Measurements from ENCODE around the gene PEAK1. TPM values are rescaled to one million over a fixed set of nuclear protein-coding genes. Genes with fewer than 3 reads are reported as not detected.

Gene PEAK1
- total and polyA plus RNA-seq, 2 experiments from 2014 or later = 7.8 to 34.1 TPM

DNA sequence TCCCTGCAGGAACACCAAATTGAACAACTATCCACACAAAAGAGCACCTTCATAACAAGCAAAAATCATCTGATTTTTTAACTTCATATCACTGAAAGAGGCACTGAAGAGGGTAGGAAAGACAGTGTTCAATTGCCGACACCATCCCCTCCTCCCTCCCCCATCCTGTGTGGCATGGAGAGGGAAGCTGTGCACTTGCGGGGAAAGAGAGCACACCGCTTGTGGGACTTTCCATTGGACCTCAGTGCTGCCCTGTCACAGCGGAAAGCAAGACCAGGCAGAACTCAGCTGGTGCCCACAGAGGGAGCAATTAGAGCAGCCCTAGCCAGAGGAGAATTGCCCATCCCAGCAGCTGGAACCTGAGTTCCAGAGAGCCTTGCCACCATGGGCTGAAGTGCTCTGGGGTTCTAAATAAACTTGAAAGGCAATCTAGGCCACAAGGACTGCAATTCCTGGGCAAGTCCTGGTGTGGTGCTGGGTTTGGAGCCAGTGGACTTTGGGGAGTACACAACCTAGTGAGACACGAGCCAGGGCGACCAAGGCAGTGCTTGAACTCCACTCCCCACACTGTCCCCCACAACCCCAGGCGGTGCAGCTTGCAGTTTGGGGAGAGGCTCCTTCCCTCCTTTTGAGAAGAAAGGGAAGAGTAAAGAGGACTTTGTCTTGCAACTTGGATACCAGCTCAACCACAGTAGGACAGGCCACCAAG, 27.0 kb downstream of the PEAK1 start (continued):
- TF ChIP-seq, protein P1, sequence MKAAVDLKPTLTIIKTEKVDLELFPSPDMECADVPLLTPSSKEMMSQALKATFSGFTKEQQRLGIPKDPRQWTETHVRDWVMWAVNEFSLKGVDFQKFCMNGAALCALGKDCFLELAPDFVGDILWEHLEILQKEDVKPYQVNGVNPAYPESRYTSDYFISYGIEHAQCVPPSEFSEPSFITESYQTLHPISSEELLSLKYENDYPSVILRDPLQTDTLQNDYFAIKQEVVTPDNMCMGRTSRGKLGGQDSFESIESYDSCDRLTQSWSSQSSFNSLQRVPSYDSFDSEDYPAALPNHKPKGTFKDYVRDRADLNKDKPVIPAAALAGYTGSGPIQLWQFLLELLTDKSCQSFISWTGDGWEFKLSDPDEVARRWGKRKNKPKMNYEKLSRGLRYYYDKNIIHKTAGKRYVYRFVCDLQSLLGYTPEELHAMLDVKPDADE (IDR thresholded peaks at IDR 0.05) = no peak
- TF ChIP-seq ZNF114 (CRISPR knock-in tag; IDR thresholded peaks at IDR 0.05) (no peak), NANOG (IDR thresholded peaks at IDR 0.05; ENCODE audit: borderline replicate concordance) (no peak), JUNB (IDR thresholded peaks at IDR 0.05; ENCODE audit: unreplicated experiment) (no peak), EZH2 (IDR thresholded peaks at IDR 0.05; ENCODE audit: low read depth, unreplicated experiment) (no peak), EZH2phosphoT487 (IDR thresholded peaks at IDR 0.05; ENCODE audit: unreplicated experiment) (no peak), CREB1 (CRISPR knock-in tag; IDR thresholded peaks at IDR 0.05; ENCODE audit: low read depth) (no peak)
- TF ChIP-seq, protein P2, sequence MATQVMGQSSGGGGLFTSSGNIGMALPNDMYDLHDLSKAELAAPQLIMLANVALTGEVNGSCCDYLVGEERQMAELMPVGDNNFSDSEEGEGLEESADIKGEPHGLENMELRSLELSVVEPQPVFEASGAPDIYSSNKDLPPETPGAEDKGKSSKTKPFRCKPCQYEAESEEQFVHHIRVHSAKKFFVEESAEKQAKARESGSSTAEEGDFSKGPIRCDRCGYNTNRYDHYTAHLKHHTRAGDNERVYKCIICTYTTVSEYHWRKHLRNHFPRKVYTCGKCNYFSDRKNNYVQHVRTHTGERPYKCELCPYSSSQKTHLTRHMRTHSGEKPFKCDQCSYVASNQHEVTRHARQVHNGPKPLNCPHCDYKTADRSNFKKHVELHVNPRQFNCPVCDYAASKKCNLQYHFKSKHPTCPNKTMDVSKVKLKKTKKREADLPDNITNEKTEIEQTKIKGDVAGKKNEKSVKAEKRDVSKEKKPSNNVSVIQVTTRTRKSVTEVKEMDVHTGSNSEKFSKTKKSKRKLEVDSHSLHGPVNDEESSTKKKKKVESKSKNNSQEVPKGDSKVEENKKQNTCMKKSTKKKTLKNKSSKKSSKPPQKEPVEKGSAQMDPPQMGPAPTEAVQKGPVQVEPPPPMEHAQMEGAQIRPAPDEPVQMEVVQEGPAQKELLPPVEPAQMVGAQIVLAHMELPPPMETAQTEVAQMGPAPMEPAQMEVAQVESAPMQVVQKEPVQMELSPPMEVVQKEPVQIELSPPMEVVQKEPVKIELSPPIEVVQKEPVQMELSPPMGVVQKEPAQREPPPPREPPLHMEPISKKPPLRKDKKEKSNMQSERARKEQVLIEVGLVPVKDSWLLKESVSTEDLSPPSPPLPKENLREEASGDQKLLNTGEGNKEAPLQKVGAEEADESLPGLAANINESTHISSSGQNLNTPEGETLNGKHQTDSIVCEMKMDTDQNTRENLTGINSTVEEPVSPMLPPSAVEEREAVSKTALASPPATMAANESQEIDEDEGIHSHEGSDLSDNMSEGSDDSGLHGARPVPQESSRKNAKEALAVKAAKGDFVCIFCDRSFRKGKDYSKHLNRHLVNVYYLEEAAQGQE (IDR thresholded peaks at IDR 0.05; ENCODE audit: unreplicated experiment) = no peak
- TF ChIP-seq, protein P3, sequence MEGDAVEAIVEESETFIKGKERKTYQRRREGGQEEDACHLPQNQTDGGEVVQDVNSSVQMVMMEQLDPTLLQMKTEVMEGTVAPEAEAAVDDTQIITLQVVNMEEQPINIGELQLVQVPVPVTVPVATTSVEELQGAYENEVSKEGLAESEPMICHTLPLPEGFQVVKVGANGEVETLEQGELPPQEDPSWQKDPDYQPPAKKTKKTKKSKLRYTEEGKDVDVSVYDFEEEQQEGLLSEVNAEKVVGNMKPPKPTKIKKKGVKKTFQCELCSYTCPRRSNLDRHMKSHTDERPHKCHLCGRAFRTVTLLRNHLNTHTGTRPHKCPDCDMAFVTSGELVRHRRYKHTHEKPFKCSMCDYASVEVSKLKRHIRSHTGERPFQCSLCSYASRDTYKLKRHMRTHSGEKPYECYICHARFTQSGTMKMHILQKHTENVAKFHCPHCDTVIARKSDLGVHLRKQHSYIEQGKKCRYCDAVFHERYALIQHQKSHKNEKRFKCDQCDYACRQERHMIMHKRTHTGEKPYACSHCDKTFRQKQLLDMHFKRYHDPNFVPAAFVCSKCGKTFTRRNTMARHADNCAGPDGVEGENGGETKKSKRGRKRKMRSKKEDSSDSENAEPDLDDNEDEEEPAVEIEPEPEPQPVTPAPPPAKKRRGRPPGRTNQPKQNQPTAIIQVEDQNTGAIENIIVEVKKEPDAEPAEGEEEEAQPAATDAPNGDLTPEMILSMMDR (conservative IDR thresholded peaks at IDR 0.05; ENCODE audit: low read depth in 2 of 2) = no peak

DNA sequence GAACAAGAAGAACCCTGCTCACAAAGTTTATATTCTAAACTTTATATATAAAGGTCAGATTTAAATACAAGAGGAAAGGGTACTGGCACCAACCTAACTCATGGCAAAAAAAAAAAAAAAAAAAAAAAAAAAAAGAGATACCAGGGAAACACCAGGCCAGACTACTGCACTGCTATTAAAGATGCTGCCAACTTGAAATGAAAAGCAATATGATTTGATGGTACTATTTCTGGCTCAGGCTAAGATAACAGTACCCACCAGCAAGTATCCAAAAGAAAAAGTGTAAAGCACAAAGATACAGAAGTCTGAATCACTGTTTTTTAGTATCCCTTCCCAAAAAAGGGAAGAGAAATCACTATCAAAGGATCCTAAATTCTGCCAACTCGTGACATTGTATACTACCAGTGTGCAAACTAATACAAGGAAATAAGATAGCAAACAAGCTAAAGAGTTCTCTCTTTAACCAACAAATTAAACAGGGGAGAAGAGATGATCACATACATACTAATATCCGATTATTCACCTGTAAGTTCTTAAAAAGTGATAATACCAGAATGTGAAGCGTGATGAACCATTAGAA, 28.4 kb downstream of the PEAK1 start:
- no peaks in the 10 kb centered on the region for H3K9me2 ChIP-seq (ENCODE audit: insufficient read depth)
- H3K4me2 ChIP-seq = no peak overlapping the region
- no peaks in the 10 kb centered on the region for H3K36me3 ChIP-seq (ENCODE audit: insufficient read depth)
- H3K36me3 Mint-ChIP-seq (ENCODE audit: low read depth) = peaks cover 8% of the 10 kb centered on the region; the same call in 2 of the 3 replicates
- H3K27me3 Mint-ChIP-seq (ENCODE audit: insufficient read depth, low read depth, poor library complexity) = peaks cover under 1% of the 10 kb centered on the region
- ATAC-seq (no peak), DNase-seq (ENCODE audit: low spot score) (no peak)
- H3F3A ChIP-seq (replicated peaks; ENCODE audit: low read depth) = no peaks in the 10 kb centered on the region
- H2AFZ ChIP-seq = no peak overlapping the region
- no peak overlapping the region for H3K4me3 ChIP-seq
- peaks cover 12% of the 10 kb centered on the region for H3K4me1 Mint-ChIP-seq
- no peak overlapping the region for H3K4me3 Mint-ChIP-seq
- no peak overlapping the region for H3K27ac ChIP-seq (ENCODE audit: low read depth)
- peaks cover 86% of the 10 kb centered on the region for H3K79me2 ChIP-seq (replicated peaks; ENCODE audit: insufficient read depth)
- H3K4me1 ChIP-seq (ENCODE audit: insufficient read depth) = no peaks in the 10 kb centered on the region
- H3K27me3 ChIP-seq (ENCODE audit: insufficient read depth) = no peaks in the 10 kb centered on the region
- H3K9me3 Mint-ChIP-seq = peaks cover 9% of the 10 kb centered on the region
- peaks cover 10% of the 10 kb centered on the region for H4K20me1 ChIP-seq (replicated peaks; ENCODE audit: insufficient read depth)
- H3K27ac Mint-ChIP-seq = no peak overlapping the region
- TF ChIP-seq ZNF331 (CRISPR knock-in tag; IDR thresholded peaks at IDR 0.05; ENCODE audit: low read depth) (no peak), EZH2phosphoT487 (IDR thresholded peaks at IDR 0.05; ENCODE audit: unreplicated experiment) (no peak)
- TF ChIP-seq, protein P4, sequence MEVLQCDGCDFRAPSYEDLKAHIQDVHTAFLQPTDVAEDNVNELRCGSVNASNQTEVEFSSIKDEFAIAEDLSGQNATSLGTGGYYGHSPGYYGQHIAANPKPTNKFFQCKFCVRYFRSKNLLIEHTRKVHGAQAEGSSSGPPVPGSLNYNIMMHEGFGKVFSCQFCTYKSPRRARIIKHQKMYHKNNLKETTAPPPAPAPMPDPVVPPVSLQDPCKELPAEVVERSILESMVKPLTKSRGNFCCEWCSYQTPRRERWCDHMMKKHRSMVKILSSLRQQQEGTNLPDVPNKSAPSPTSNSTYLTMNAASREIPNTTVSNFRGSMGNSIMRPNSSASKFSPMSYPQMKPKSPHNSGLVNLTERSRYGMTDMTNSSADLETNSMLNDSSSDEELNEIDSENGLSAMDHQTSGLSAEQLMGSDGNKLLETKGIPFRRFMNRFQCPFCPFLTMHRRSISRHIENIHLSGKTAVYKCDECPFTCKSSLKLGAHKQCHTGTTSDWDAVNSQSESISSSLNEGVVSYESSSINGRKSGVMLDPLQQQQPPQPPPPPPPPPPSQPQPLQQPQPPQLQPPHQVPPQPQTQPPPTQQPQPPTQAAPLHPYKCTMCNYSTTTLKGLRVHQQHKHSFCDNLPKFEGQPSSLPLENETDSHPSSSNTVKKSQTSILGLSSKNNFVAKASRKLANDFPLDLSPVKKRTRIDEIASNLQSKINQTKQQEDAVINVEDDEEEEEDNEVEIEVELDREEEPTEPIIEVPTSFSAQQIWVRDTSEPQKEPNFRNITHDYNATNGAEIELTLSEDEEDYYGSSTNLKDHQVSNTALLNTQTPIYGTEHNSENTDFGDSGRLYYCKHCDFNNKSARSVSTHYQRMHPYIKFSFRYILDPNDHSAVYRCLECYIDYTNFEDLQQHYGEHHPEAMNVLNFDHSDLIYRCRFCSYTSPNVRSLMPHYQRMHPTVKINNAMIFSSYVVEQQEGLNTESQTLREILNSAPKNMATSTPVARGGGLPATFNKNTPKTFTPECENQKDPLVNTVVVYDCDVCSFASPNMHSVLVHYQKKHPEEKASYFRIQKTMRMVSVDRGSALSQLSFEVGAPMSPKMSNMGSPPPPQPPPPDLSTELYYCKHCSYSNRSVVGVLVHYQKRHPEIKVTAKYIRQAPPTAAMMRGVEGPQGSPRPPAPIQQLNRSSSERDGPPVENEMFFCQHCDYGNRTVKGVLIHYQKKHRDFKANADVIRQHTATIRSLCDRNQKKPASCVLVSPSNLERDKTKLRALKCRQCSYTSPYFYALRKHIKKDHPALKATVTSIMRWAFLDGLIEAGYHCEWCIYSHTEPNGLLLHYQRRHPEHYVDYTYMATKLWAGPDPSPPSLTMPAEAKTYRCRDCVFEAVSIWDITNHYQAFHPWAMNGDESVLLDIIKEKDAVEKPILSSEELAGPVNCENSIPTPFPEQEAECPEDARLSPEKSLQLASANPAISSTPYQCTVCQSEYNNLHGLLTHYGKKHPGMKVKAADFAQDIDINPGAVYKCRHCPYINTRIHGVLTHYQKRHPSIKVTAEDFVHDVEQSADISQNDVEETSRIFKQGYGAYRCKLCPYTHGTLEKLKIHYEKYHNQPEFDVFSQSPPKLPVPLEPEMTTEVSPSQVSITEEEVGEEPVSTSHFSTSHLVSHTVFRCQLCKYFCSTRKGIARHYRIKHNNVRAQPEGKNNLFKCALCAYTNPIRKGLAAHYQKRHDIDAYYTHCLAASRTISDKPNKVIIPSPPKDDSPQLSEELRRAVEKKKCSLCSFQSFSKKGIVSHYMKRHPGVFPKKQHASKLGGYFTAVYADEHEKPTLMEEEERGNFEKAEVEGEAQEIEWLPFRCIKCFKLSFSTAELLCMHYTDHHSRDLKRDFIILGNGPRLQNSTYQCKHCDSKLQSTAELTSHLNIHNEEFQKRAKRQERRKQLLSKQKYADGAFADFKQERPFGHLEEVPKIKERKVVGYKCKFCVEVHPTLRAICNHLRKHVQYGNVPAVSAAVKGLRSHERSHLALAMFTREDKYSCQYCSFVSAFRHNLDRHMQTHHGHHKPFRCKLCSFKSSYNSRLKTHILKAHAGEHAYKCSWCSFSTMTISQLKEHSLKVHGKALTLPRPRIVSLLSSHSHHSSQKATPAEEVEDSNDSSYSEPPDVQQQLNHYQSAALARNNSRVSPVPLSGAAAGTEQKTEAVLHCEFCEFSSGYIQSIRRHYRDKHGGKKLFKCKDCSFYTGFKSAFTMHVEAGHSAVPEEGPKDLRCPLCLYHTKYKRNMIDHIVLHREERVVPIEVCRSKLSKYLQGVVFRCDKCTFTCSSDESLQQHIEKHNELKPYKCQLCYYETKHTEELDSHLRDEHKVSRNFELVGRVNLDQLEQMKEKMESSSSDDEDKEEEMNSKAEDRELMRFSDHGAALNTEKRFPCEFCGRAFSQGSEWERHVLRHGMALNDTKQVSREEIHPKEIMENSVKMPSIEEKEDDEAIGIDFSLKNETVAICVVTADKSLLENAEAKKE (CRISPR knock-in tag; IDR thresholded peaks at IDR 0.05) = no peak
